Colonic mucosa (tissue), 4 donors: ENCODE data around the gene GABRB2. TPM values are rescaled to one million over a fixed set of nuclear protein-coding genes. Genes with fewer than 3 reads are reported as not detected.

Source experiments
- DNase-seq: peaks from one replicate; pipeline ENCODE4 v3.0.0-alpha.2; 2020
- H3K27ac ChIP-seq: fragments of 200-600 bp; one replicate; pipeline ENCODE4 v1.8.0; 2021
- H3K27me3 ChIP-seq: fragments of 200-600 bp; one replicate; pipeline ENCODE4 v1.8.0; 2021
- H3K36me3 ChIP-seq: fragments of 200-600 bp; one replicate; pipeline ENCODE4 v1.8.0; 2021
- H3K4me1 ChIP-seq: fragments of 200-600 bp; one replicate; pipeline ENCODE4 v1.8.0; 2021; ENCODE audit warnings: mild to moderate bottlenecking
- H3K4me3 ChIP-seq: fragments of 200-600 bp; one replicate; pipeline ENCODE4 v1.8.0; 2021
- H3K9ac ChIP-seq, 2 donors: one replicate each; pipeline ENCODE4 v1.7.0; 2013; ENCODE audit warnings: control low read depth in 2 of 2, low read depth in 2 of 2, low read length in 2 of 2
- H3K9me3 ChIP-seq: fragments of 200-600 bp; one replicate; pipeline ENCODE4 v1.8.0; 2021
- intact Hi-C: fragments of 100-400 bp; cut with DNase I; formaldehyde crosslinking; loops from one replicate; pipeline ENCODE4 v1.14.1; 2022
- total RNA-seq, 2 donors: library from RNA; stranded (reverse); fragmentation: NEBNext Ultra II Directional in 1 of 2; extraction: Animal tissue kit (Norgen Biotek cat#: 25700) in 1 of 2; gene quantifications; one replicate each; pipeline ENCODE4 v1.2.1, GENCODE V29; 2021
- TF ChIP-seq, protein P1 (sequence below): fragments of 200-600 bp; IDR thresholded peaks from one replicate; pipeline ENCODE4 v1.8.0; 2022; ENCODE audit warnings: antibody characterized with exemption, mild to moderate bottlenecking
- donor health status: healthy.
- donor health status: DM: no; HTN: no; CAD: no.
- donor health status: DM: no; HTN: no; CAD: no.

Gene GABRB2
- 1 to 10 TPM; 1.5 to 4.2 TPM for total RNA-seq

DNA sequence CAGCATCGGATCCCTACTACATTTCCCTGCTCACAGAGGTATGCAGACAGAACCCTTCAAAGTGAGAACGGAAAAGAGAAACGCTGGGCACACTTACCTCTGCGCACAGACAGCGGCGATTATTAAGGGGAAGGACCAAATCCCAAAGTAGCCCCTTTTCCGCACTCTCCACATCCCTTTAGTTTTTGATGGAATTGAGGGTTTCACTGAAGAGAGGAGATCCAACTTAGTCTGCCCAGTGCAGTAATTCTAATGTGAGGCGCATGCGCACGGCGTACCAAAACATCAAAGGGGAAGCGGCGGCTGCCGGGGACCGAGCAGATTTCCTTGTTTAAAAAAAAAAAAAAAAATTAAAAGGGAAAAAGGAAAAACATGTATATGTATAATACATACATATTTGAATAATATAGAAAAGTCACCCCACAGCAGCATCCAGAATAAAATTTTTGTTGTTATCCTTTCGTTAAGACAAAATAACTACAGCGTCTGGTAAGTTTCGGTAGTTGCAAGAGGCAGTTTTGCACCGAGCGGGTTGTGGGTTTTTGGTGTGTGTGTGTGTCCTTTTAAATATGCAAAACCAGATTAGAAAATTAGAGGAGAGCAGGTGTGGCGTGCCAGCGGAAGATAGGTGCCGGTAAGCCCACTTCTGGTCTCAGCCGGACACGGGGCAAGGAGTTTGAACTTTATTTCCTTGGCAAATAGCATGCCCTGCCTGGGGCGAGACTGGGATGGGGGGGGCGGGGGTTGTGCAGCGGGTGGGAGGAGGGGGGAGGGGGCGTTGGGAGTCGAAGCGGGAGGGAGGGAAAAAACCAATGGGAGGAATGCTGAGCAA is at the start of gene GABRB2:
Gene GABRB2, minus strand, starts transcription at position 256 of the 832 bp plus-strand sequence. Its CDS starts 82 bp downstream, at position 174.
- peak within 1 kb of the TSS; percentile 41 for H3K4me3 ChIP-seq
- H3K9me3 ChIP-seq = no peaks in the 10 kb centered on the region
- no peaks in the 10 kb centered on the region for H3K4me1 ChIP-seq
- peak; percentile 72 for DNase-seq
- no peak within 1 kb of the TSS for H3K27ac ChIP-seq
- H3K9ac ChIP-seq = peak within 1 kb of the TSS in 1 of 2 donors; percentile 8
- intact Hi-C loops = loop anchor here (10.0 kb wide), 1 partner anchor 1798 kb away; no protein-coding TSS in a partner anchor
- TF ChIP-seq, protein P1, sequence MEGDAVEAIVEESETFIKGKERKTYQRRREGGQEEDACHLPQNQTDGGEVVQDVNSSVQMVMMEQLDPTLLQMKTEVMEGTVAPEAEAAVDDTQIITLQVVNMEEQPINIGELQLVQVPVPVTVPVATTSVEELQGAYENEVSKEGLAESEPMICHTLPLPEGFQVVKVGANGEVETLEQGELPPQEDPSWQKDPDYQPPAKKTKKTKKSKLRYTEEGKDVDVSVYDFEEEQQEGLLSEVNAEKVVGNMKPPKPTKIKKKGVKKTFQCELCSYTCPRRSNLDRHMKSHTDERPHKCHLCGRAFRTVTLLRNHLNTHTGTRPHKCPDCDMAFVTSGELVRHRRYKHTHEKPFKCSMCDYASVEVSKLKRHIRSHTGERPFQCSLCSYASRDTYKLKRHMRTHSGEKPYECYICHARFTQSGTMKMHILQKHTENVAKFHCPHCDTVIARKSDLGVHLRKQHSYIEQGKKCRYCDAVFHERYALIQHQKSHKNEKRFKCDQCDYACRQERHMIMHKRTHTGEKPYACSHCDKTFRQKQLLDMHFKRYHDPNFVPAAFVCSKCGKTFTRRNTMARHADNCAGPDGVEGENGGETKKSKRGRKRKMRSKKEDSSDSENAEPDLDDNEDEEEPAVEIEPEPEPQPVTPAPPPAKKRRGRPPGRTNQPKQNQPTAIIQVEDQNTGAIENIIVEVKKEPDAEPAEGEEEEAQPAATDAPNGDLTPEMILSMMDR = no peak
- peaks cover 10% of the 10 kb centered on the region for H3K27me3 ChIP-seq
- H3K36me3 ChIP-seq = no peaks in the 10 kb centered on the region

DNA sequence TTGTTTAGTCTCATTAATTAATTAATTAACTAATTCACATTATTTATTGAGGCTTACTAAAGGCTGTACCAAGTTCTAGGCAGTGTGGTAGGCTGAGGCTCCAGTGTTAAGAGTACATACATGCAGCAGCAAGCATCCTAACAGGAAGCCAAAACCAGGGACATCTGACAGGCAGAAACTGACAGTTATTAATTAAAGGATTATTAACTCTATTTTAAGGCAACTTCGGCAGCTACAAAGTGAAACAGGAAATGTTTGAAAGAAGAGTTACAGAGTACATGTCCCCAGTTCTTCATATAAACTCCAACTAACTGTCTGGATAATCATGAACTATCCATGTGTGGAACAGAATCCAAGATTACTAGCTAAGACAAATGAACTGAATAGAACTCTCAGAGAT is 39.3 kb upstream of the GABRB2 start:
- Histone ChIP-seq H3K27me3 (no peaks in the 10 kb centered on the region), H3K36me3 (no peaks in the 10 kb centered on the region), H3K9ac (no peak overlapping the region), H3K9me3 (no peaks in the 10 kb centered on the region), H3K4me3 (no peak overlapping the region), H3K4me1 (no peaks in the 10 kb centered on the region), H3K27ac (no peak overlapping the region)
- intact Hi-C loops = no loop called here
- TF ChIP-seq, protein P1 = no peak
- no peak for DNase-seq

DNA sequence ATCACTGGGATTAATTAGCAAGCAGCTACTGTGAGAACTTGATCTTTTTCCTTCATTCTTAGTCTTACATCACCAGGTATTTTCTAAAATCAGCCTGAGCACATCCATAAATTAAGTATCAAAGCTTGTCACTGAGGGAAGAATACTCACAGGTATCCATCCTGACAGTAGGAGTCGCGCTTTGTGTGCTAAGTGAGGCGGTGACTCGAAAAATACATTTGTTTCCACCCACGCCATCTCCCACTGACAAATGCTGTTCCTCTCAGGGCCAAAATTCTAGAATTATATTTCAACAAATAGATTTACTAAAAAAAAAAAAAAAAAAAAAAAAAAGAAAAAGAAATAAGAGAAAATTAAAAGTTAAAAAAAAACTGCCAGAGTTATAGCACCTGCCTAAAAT is 34.1 kb upstream of the GABRB2 start:
- intact Hi-C loops = no loop called here
- TF ChIP-seq, protein P1 = no peak
- Histone ChIP-seq H3K36me3 (no peaks in the 10 kb centered on the region), H3K27me3 (no peaks in the 10 kb centered on the region), H3K4me1 (no peaks in the 10 kb centered on the region), H3K4me3 (no peak overlapping the region), H3K9ac (no peak overlapping the region), H3K27ac (no peak overlapping the region), H3K9me3 (no peaks in the 10 kb centered on the region)
- DNase-seq = no peak

DNA sequence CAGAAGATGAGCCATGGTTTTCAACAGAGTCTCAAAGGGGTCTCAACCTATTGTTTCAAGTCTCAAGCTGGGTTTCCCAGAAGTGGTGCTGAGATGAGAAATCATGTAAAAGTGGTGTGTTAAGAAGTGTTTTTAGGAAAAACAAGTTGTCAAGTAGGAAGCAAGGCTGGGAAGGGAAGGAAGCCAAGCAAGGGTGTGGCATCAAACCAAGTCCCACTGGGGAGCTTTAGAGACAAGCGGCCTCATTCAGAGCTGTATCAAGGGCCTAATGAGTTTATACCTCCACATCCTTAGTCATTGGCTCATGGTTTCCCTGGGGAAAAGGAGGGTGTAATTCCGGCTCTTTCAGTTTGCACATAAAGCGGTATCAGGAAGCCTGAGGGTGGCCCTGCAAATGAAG is 26.4 kb upstream of the GABRB2 start:
- TF ChIP-seq, protein P1 = no peak
- no peak overlapping the region for H3K27ac ChIP-seq
- H3K9me3 ChIP-seq = no peaks in the 10 kb centered on the region
- intact Hi-C loops = no loop called here
- no peak overlapping the region for H3K9ac ChIP-seq
- no peaks in the 10 kb centered on the region for H3K27me3 ChIP-seq
- no peaks in the 10 kb centered on the region for H3K36me3 ChIP-seq
- DNase-seq = no peak
- no peak overlapping the region for H3K4me3 ChIP-seq
- no peaks in the 10 kb centered on the region for H3K4me1 ChIP-seq

DNA sequence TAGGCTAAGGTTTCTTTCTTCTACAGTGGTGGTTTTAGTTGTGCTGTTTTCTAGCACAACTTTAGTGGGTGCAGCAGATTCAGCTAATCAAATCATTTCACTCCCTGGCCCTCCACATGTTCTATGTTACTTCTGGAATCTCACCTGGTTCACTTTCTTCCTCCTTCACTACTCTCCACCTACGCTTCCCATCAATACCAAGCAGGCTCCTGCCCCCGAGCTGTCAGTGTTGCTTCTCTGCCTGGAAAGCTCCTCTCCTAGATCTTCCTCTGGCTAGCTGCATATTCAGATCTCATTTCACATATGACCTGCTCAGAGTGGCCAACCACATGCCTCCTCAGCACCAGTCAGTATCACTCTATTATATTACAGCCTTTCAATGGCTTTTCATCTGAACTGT is 19.6 kb upstream of the GABRB2 start:
- Histone ChIP-seq H3K27me3 (no peaks in the 10 kb centered on the region), H3K4me1 (no peaks in the 10 kb centered on the region), H3K9ac (no peak overlapping the region), H3K36me3 (no peaks in the 10 kb centered on the region), H3K27ac (no peak overlapping the region), H3K4me3 (no peak overlapping the region), H3K9me3 (no peaks in the 10 kb centered on the region)
- intact Hi-C loops = no loop called here
- DNase-seq = no peak
- TF ChIP-seq, protein P1 = no peak
